ENCODE measurements around the gene MCM7. TPM values are rescaled to one million over a fixed set of nuclear protein-coding genes. Genes with fewer than 3 reads are reported as not detected.

The MCM7 gene
- total RNA-seq, 1 experiment from 2014 or later, result 387 TPM

DNA sequence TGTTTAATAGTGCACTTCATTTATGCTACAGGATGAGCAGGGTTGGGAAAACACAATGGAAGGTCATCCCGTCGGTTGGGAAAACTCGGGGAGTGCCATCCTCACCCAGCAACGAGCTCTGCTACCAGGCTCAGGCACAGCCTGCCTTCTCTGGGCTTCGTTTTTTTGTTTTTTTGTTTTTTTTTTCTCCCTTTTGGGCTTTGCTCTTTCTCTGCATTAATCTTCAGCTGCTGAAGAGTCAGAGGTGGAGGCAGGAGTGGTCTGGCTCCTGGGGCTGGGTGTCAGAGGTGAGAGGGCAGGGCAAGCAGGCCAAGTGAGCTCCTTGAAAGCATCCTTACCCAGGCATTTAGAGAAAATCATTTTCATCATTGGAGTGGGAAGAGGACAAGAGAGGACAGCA lies 31.2 kb downstream of the MCM7 start (continued):
- TF ChIP-seq, protein P1, sequence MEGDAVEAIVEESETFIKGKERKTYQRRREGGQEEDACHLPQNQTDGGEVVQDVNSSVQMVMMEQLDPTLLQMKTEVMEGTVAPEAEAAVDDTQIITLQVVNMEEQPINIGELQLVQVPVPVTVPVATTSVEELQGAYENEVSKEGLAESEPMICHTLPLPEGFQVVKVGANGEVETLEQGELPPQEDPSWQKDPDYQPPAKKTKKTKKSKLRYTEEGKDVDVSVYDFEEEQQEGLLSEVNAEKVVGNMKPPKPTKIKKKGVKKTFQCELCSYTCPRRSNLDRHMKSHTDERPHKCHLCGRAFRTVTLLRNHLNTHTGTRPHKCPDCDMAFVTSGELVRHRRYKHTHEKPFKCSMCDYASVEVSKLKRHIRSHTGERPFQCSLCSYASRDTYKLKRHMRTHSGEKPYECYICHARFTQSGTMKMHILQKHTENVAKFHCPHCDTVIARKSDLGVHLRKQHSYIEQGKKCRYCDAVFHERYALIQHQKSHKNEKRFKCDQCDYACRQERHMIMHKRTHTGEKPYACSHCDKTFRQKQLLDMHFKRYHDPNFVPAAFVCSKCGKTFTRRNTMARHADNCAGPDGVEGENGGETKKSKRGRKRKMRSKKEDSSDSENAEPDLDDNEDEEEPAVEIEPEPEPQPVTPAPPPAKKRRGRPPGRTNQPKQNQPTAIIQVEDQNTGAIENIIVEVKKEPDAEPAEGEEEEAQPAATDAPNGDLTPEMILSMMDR (IDR thresholded peaks at IDR 0.05 in 2 of 3, conservative IDR thresholded peaks at IDR 0.05 in 1 of 3; ENCODE audit: borderline replicate concordance in 1 of 3, insufficient read depth in 1 of 3, low read depth in 2 of 3, low read length in 2 of 3), result no peak
- TF ChIP-seq, protein P2, sequence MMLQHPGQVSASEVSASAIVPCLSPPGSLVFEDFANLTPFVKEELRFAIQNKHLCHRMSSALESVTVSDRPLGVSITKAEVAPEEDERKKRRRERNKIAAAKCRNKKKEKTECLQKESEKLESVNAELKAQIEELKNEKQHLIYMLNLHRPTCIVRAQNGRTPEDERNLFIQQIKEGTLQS (IDR thresholded peaks at IDR 0.05), result no peak
- TF ChIP-seq JUND (IDR thresholded peaks at IDR 0.05), result no peak
- no peak for TF ChIP-seq SP1 (IDR thresholded peaks at IDR 0.05; ENCODE audit: low read depth)
- TF ChIP-seq SRF (IDR thresholded peaks at IDR 0.05; ENCODE audit: low read depth), result no peak
- TF ChIP-seq, protein P3, sequence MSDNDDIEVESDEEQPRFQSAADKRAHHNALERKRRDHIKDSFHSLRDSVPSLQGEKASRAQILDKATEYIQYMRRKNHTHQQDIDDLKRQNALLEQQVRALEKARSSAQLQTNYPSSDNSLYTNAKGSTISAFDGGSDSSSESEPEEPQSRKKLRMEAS (IDR thresholded peaks at IDR 0.05), result no peak
- TF ChIP-seq ELF1 (IDR thresholded peaks at IDR 0.05; ENCODE audit: borderline replicate concordance, low read depth), result no peak
- no peak for TF ChIP-seq EZH2 (IDR thresholded peaks at IDR 0.05)
- TF ChIP-seq FOSL1 (IDR thresholded peaks at IDR 0.05; ENCODE audit: low read depth), result no peak
- TF ChIP-seq ZFX (IDR thresholded peaks at IDR 0.05), result no peak
- TF ChIP-seq YY1 (IDR thresholded peaks at IDR 0.05; ENCODE audit: extremely low read depth, insufficient replicate concordance, low read depth, low read length), result no peak
- TF ChIP-seq SIN3A (IDR thresholded peaks at IDR 0.05; ENCODE audit: low read depth), result no peak
- no peak for TF ChIP-seq TCF7L2 (IDR thresholded peaks at IDR 0.05; ENCODE audit: borderline replicate concordance, extremely low read depth, insufficient read depth, insufficient read length)

DNA sequence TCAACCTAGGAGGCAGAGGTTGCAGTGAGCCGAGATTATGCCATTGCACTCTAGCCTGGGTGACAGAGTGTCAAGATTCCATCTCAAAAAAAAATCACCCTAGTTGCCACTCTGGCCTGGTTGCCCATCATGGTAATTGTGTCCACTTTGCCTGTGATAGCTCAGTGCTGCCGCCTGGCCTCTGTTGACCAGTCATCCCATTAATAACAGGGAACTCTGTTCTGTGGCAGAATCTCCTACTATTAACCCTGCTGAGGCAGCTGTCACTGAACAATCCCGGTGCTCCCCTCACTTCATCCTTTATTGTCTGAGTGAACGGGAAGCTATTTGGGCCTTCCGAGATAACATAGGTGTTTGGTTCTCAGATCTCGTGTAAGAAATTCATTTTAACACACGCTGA lies 34.2 kb downstream of the MCM7 start:
- H4K20me1 ChIP-seq (ENCODE audit: insufficient read depth), result no peaks in the 10 kb centered on the region
- ChIA-PET POLR2A (interaction anchor here (1.1 kb wide), 1 partner anchor 14 kb away, joined by 4 read pairs; no protein-coding TSS in a partner anchor), CTCF (no interaction called here), RAD21 (ENCODE audit: low non-redundant PET in 1 of 2, low total read pairs in 2 of 2, uncharacterized antibody in 2 of 2, unreplicated experiment in 2 of 2) (no interaction called here)
- no peak overlapping the region for H3K27ac ChIP-seq (ENCODE audit: low read depth, low read length)
- H3K9me3 ChIP-seq (ENCODE audit: control insufficient read depth in 1 of 2, insufficient read depth in 1 of 2, low read depth in 1 of 2, low read length in 2 of 2), result peaks cover 18% of the 10 kb centered on the region in 2 experiments; a peak in 3 of 4 replicates
- H3K36me3 ChIP-seq (ENCODE audit: control insufficient read depth in 1 of 2, insufficient read depth in 2 of 2, low read length in 2 of 2), result peaks cover 24 to 30% of the 10 kb centered on the region in 2 experiments
- H3K4me2 ChIP-seq (ENCODE audit: low read length), result no peak overlapping the region
- H3K79me2 ChIP-seq (ENCODE audit: insufficient read depth, low read length), result no peaks in the 10 kb centered on the region
- no peaks in the 10 kb centered on the region for H3K4me1 ChIP-seq (ENCODE audit: control insufficient read depth in 1 of 2, insufficient read depth in 2 of 2, low read length in 2 of 2)
- no peak overlapping the region for H3K4me3 ChIP-seq (replicated peaks in 1 of 2; ENCODE audit: low read depth in 1 of 2, low read length in 2 of 2)
- H3K27me3 ChIP-seq (ENCODE audit: insufficient read depth, low read length), result no peaks in the 10 kb centered on the region
- ATAC-seq (peak; percentile 47; the same call in 1 of the 2 replicates), DNase-seq (ENCODE audit: low read depth, low spot score) (no peak)
- H2AFZ ChIP-seq (ENCODE audit: low read depth, low read length, poor library complexity, severe bottlenecking), result no peak overlapping the region
- no TSS peak for BruUV-seq (replicated peaks)
- TF ChIP-seq, protein P4, sequence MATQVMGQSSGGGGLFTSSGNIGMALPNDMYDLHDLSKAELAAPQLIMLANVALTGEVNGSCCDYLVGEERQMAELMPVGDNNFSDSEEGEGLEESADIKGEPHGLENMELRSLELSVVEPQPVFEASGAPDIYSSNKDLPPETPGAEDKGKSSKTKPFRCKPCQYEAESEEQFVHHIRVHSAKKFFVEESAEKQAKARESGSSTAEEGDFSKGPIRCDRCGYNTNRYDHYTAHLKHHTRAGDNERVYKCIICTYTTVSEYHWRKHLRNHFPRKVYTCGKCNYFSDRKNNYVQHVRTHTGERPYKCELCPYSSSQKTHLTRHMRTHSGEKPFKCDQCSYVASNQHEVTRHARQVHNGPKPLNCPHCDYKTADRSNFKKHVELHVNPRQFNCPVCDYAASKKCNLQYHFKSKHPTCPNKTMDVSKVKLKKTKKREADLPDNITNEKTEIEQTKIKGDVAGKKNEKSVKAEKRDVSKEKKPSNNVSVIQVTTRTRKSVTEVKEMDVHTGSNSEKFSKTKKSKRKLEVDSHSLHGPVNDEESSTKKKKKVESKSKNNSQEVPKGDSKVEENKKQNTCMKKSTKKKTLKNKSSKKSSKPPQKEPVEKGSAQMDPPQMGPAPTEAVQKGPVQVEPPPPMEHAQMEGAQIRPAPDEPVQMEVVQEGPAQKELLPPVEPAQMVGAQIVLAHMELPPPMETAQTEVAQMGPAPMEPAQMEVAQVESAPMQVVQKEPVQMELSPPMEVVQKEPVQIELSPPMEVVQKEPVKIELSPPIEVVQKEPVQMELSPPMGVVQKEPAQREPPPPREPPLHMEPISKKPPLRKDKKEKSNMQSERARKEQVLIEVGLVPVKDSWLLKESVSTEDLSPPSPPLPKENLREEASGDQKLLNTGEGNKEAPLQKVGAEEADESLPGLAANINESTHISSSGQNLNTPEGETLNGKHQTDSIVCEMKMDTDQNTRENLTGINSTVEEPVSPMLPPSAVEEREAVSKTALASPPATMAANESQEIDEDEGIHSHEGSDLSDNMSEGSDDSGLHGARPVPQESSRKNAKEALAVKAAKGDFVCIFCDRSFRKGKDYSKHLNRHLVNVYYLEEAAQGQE (IDR thresholded peaks at IDR 0.05; ENCODE audit: low read depth), result no peak
- TF ChIP-seq FOSL1 (IDR thresholded peaks at IDR 0.05; ENCODE audit: low read depth), result no peak
- no peak overlapping the region for H3K9ac ChIP-seq (ENCODE audit: low read length)
- H3K9me2 ChIP-seq (ENCODE audit: insufficient read depth), result no peaks in the 10 kb centered on the region
- intact Hi-C loops (cut with micrococcal nuclease), result no loop called here

Data from HCT116 (cell line).